Left ventricle myocardium inferior (tissue), 1 donor: ENCODE data around the gene GINS2. TPM values are rescaled to one million over a fixed set of nuclear protein-coding genes. Genes with fewer than 3 reads are reported as not detected.

ENCODE experiments used
- DNase-seq: peaks from one replicate; pipeline ENCODE4 v3.0.0-alpha.2; 2020
- H3K27ac ChIP-seq: fragments of 200-600 bp; replicated peaks from 2 replicates; pipeline ENCODE4 v1.8.0; 2021
- H3K27me3 ChIP-seq: fragments of 200-600 bp; 2 replicates; pipeline ENCODE4 v1.8.0; 2021; ENCODE audit warnings: low read depth
- H3K36me3 ChIP-seq: fragments of 200-600 bp; 2 replicates; pipeline ENCODE4 v1.8.0; 2021
- H3K4me1 ChIP-seq: fragments of 200-600 bp; 2 replicates; pipeline ENCODE4 v1.8.0; 2021
- H3K4me3 ChIP-seq: fragments of 200-600 bp; 2 replicates; pipeline ENCODE4 v1.8.0; 2021; ENCODE audit warnings: mild to moderate bottlenecking, moderate library complexity
- H3K9me3 ChIP-seq: fragments of 200-600 bp; replicated peaks from 2 replicates; pipeline ENCODE4 v1.8.0; 2021
- intact Hi-C: fragments of 100-400 bp; cut with micrococcal nuclease; formaldehyde crosslinking; loops from one replicate; pipeline ENCODE4 v1.11.0; 2022
- total RNA-seq: library from RNA; stranded (reverse); fragmentation: NEBNext Ultra II Directional; extraction: Animal tissue kit (Norgen Biotek cat#: 25700); gene quantifications from one replicate; pipeline ENCODE4 v1.2.1, GENCODE V29; 2021
- TF ChIP-seq, protein P1 (sequence below): fragments of 200-600 bp; IDR thresholded peaks from 2 replicates; pipeline ENCODE4 v1.8.0; 2021; ENCODE audit warnings: antibody characterized with exemption, mild to moderate bottlenecking, borderline replicate concordance
- donor health status: DM: no; HTN: yes; CAD: no; lungs with severe emphysema.

Gene GINS2
- total RNA-seq, 1 donor from 2014 or later, result 0.44 TPM

GRCh38 chr16:85709766-85710585 lies 21.2 kb upstream of the GINS2 start:
- Histone ChIP-seq H3K4me3 (no peak overlapping the region), H3K36me3 (no peaks in the 10 kb centered on the region), H3K4me1 (no peaks in the 10 kb centered on the region), H3K27ac (no peak overlapping the region), H3K27me3 (no peaks in the 10 kb centered on the region), H3K9me3 (peaks cover 9% of the 10 kb centered on the region)
- TF ChIP-seq, protein P1, sequence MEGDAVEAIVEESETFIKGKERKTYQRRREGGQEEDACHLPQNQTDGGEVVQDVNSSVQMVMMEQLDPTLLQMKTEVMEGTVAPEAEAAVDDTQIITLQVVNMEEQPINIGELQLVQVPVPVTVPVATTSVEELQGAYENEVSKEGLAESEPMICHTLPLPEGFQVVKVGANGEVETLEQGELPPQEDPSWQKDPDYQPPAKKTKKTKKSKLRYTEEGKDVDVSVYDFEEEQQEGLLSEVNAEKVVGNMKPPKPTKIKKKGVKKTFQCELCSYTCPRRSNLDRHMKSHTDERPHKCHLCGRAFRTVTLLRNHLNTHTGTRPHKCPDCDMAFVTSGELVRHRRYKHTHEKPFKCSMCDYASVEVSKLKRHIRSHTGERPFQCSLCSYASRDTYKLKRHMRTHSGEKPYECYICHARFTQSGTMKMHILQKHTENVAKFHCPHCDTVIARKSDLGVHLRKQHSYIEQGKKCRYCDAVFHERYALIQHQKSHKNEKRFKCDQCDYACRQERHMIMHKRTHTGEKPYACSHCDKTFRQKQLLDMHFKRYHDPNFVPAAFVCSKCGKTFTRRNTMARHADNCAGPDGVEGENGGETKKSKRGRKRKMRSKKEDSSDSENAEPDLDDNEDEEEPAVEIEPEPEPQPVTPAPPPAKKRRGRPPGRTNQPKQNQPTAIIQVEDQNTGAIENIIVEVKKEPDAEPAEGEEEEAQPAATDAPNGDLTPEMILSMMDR, result no peak
- DNase-seq, result no peak
- intact Hi-C loops, result no loop called here

DNA sequence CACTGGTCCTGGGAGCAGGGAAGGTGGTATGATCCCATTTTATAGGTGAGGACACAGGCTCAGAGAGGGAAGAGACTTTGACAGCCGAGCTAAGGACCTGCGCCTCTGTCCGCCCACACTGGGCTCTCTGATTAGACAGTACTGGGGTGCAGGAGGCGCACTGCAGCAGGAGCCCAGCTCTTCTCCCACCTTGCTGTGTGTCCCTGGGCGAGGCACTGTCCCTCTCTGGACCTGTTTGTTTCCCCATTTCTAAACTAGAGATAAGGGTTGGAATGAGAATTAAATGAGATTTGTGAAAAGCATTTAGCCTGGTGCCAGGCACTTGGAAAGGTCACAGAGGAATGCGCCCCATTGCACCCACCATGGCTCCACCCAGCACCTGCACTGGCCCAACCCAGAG lies 19.6 kb upstream of the GINS2 start:
- Histone ChIP-seq H3K27me3 (no peaks in the 10 kb centered on the region), H3K9me3 (peaks cover 9% of the 10 kb centered on the region), H3K4me1 (no peaks in the 10 kb centered on the region), H3K4me3 (no peak overlapping the region), H3K27ac (no peak overlapping the region), H3K36me3 (no peaks in the 10 kb centered on the region)
- DNase-seq, result no peak
- TF ChIP-seq, protein P1, result no peak
- intact Hi-C loops, result no loop called here

- no peaks in the 10 kb centered on the region for H3K36me3 ChIP-seq
- intact Hi-C loops, result no loop called here
- H3K4me3 ChIP-seq, result no peak overlapping the region
- no peak overlapping the region for H3K27ac ChIP-seq
- no peaks in the 10 kb centered on the region for H3K27me3 ChIP-seq
- H3K9me3 ChIP-seq, result peaks cover 9% of the 10 kb centered on the region
- DNase-seq, result no peak
- TF ChIP-seq, protein P1, result no peak
- H3K4me1 ChIP-seq, result no peaks in the 10 kb centered on the region
Measured at GRCh38 chr16:85707528-85708095, 18.9 kb upstream of the GINS2 start.

GRCh38 chr16:85706449-85707034 lies 17.8 kb upstream of the GINS2 start:
- no peak for DNase-seq
- Histone ChIP-seq H3K36me3 (no peaks in the 10 kb centered on the region), H3K9me3 (peaks cover 4% of the 10 kb centered on the region), H3K27ac (no peak overlapping the region), H3K4me3 (no peak overlapping the region), H3K27me3 (no peaks in the 10 kb centered on the region), H3K4me1 (no peaks in the 10 kb centered on the region)
- TF ChIP-seq, protein P1, result no peak
- intact Hi-C loops, result no loop called here

GRCh38 chr16:85704900-85705846 lies 16.4 kb upstream of the GINS2 start:
- Histone ChIP-seq H3K9me3 (peaks cover 6% of the 10 kb centered on the region), H3K36me3 (no peaks in the 10 kb centered on the region), H3K27me3 (no peaks in the 10 kb centered on the region), H3K4me1 (no peaks in the 10 kb centered on the region), H3K4me3 (no peak overlapping the region), H3K27ac (no peak overlapping the region)
- intact Hi-C loops, result no loop called here
- DNase-seq, result no peak
- TF ChIP-seq, protein P1, result peak; percentile 30
